Renal cortex interstitium (tissue), 11 donors: ENCODE data around the gene GCDH. TPM values are rescaled to one million over a fixed set of nuclear protein-coding genes. Genes with fewer than 3 reads are reported as not detected.

ENCODE experiments used
- DNase-seq, 11 donors: peaks; one replicate each; pipeline ENCODE4 v3.0.0-alpha.2; 2013; ENCODE audit warnings: low read depth in 9 of 11, low spot score in 4 of 11; ENCODE audit errors: extremely low read depth in 1 of 11
- polyA plus RNA-seq, 3 donors: library from polyadenylated mRNA; unstranded; fragments of 120-200 nt; gene quantifications; one replicate each; pipeline ENCODE4 v1.2.1, GENCODE V29; 2013; ENCODE audit not compliant: insufficient read length in 3 of 3

The GCDH gene
- polyA plus RNA-seq, 3 donors: 31.9 to 38.3 (median 33.4) TPM

DNA sequence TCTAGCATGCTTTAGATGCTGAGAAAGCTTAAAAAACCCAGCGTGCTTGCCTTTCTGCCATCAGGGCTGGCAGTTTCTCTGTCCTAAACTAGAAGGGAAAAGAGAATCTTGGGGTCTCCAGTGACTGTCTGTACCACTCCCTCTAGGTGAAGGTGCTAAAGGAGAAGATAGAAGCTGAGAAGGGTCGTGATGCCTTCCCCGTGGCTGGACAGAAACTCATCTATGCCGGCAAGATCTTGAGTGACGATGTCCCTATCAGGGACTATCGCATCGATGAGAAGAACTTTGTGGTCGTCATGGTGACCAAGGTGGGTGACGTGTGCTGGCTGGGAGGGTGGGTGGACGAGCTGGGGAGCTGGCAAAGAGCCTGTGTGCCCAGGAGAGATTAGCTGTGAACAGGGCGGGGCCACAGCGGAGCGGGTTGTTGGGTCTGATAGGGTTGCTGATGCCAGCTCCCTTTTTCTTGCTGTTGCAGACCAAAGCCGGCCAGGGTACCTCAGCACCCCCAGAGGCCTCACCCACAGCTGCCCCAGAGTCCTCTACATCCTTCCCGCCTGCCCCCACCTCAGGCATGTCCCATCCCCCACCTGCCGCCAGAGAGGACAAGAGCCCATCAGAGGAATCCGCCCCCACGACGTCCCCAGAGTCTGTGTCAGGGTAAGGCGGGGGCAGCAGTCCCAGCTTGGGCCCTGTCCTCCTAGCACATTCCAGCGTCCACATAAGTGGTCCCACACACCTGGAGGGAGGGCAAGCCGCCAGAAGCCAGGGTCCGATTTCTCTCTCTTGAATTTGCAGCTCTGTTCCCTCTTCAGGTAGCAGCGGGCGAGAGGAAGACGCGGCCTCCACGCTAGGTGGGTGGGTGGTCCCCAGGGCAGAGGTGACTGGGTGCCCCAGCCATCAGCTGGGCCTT is 57.0 kb downstream of the GCDH start:
- no peak for DNase-seq

DNA sequence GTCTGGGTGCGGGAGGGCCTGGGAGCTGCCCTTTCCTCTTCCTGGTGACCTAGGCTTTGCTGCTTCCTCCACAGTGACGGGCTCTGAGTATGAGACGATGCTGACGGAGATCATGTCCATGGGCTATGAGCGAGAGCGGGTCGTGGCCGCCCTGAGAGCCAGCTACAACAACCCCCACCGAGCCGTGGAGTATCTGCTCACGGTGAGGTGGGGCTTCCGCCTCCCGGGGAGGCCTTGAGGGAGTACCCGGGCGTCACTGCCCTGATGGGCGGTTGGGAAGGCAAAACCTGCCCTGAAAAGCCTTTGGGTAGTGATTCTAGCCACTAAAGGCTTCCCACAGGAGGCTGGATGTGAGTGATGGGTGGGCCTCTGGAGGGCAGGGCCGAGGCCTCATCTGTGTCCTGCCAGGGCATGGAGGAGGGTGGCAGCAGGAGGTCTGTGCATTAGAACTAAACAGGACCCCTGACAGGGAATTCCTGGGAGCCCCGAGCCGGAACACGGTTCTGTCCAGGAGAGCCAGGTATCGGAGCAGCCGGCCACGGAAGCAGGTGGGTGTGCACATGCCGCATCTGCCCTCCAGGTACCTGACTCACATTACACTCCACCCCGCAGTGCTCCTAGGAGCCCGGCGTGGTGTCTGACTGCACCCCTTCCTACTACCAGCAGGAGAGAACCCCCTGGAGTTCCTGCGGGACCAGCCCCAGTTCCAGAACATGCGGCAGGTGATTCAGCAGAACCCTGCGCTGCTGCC is 57.8 kb downstream of the GCDH start:
- DNase-seq: no peak

Other genes with a start within 250 kb of the GCDH start
- 10 to 100 TPM; 28.6 to 38.1 (median 31.5) TPM for gene MAN2B1, start 224.4 kb upstream of the GCDH start, polyA plus RNA-seq
- 10 to 100 TPM; 13.7 to 26.0 (median 17.8) TPM for gene WDR83, start 224.4 kb upstream of the GCDH start, polyA plus RNA-seq
- 100 to 1,000 TPM in 1 of 3 donors, 10 to 100 TPM in 2; 68.5 to 103 (median 83.0) TPM for gene DHPS, start 209.3 kb upstream of the GCDH start, polyA plus RNA-seq
- under 1 TPM in 2 of 3 donors, not detected in 1; 0.45 to 0.55 TPM for gene GNG14, start 203.2 kb upstream of the GCDH start, polyA plus RNA-seq
- gene FBXW9, start 194.5 kb upstream of the GCDH start, polyA plus RNA-seq: 10 to 100 TPM; 12.2 to 17.0 (median 15.1) TPM
- gene TNPO2, start 167.2 kb upstream of the GCDH start, polyA plus RNA-seq: 10 to 100 TPM; 66.7 to 81.9 (median 79.3) TPM
- 100 to 1,000 TPM; 150 to 204 (median 184) TPM for gene TRIR, start 156.5 kb upstream of the GCDH start, polyA plus RNA-seq
- gene GET3, start 153.7 kb upstream of the GCDH start, polyA plus RNA-seq: 10 to 100 TPM; 76.6 to 94.6 (median 82.7) TPM
- gene BEST2, start 139.4 kb upstream of the GCDH start, polyA plus RNA-seq: under 1 TPM; 0.08 to 0.13 (median 0.09) TPM
- gene HOOK2, start 115.6 kb upstream of the GCDH start, polyA plus RNA-seq: 10 to 100 TPM; 43.8 to 89.3 (median 56.4) TPM
- gene JUNB, start 99.7 kb upstream of the GCDH start, polyA plus RNA-seq: 10 to 100 TPM; 32.8 to 50.1 (median 44.2) TPM
- gene PRDX2, start 89.4 kb upstream of the GCDH start, polyA plus RNA-seq: 100 to 1,000 TPM; 283 to 360 (median 327) TPM
- 1 to 10 TPM; 4.7 to 9.0 (median 6.7) TPM for gene THSD8, start 89.1 kb upstream of the GCDH start, polyA plus RNA-seq
- 10 to 100 TPM; 29.4 to 44.1 (median 34.0) TPM for gene RNASEH2A, start 84.6 kb upstream of the GCDH start, polyA plus RNA-seq
- under 1 TPM in 1 of 3 donors, not detected in 2; 0.14 TPM for gene RTBDN, start 56.6 kb upstream of the GCDH start, polyA plus RNA-seq
- 1 to 10 TPM; 1.0 to 1.3 (median 1.1) TPM for gene MAST1, start 52.6 kb upstream of the GCDH start, polyA plus RNA-seq
- 10 to 100 TPM; 10.2 to 12.6 (median 11.7) TPM for gene DNASE2, start 9.7 kb upstream of the GCDH start, polyA plus RNA-seq
- under 1 TPM; 0.27 to 0.59 (median 0.32) TPM for gene KLF1, start 4.0 kb upstream of the GCDH start, polyA plus RNA-seq
- gene SYCE2, start 28.1 kb downstream of the GCDH start, polyA plus RNA-seq: 1 to 10 TPM; 3.0 to 4.5 (median 3.1) TPM
- 10 to 100 TPM; 41.2 to 58.6 (median 52.8) TPM for gene FARSA, start 42.6 kb downstream of the GCDH start, polyA plus RNA-seq
- 100 to 1,000 TPM; 842 to 975 (median 894) TPM for gene CALR, start 47.4 kb downstream of the GCDH start, polyA plus RNA-seq
- gene RAD23A, start 54.7 kb downstream of the GCDH start, polyA plus RNA-seq: 10 to 100 TPM; 63.4 to 87.5 (median 85.0) TPM
- gene GADD45GIP1, start 66.1 kb downstream of the GCDH start, polyA plus RNA-seq: 10 to 100 TPM; 27.4 to 45.9 (median 40.6) TPM
- under 1 TPM in 2 of 3 donors, not detected in 1; 0.07 to 0.18 TPM for gene DAND5, start 78.4 kb downstream of the GCDH start, polyA plus RNA-seq
- gene NFIX, start 104.3 kb downstream of the GCDH start, polyA plus RNA-seq: 10 to 100 TPM; 12.0 to 21.6 (median 21.3) TPM
- 1 to 10 TPM; 3.9 to 7.8 (median 5.5) TPM for gene LYL1, start 211.7 kb downstream of the GCDH start, polyA plus RNA-seq
- 10 to 100 TPM; 37.1 to 39.2 (median 37.2) TPM for gene TRMT1, start 225.6 kb downstream of the GCDH start, polyA plus RNA-seq
- gene NACC1, start 227.1 kb downstream of the GCDH start, polyA plus RNA-seq: 10 to 100 TPM; 21.2 to 34.0 (median 30.5) TPM